OCI-M1 (cell line): Measurements from ENCODE around the gene KDM4C.

Experiments used
- DNase-seq: peaks from one replicate; lab custom pipeline; 2025; lab: John Stamatoyannopoulos, UW

The KDM4C gene

DNA sequence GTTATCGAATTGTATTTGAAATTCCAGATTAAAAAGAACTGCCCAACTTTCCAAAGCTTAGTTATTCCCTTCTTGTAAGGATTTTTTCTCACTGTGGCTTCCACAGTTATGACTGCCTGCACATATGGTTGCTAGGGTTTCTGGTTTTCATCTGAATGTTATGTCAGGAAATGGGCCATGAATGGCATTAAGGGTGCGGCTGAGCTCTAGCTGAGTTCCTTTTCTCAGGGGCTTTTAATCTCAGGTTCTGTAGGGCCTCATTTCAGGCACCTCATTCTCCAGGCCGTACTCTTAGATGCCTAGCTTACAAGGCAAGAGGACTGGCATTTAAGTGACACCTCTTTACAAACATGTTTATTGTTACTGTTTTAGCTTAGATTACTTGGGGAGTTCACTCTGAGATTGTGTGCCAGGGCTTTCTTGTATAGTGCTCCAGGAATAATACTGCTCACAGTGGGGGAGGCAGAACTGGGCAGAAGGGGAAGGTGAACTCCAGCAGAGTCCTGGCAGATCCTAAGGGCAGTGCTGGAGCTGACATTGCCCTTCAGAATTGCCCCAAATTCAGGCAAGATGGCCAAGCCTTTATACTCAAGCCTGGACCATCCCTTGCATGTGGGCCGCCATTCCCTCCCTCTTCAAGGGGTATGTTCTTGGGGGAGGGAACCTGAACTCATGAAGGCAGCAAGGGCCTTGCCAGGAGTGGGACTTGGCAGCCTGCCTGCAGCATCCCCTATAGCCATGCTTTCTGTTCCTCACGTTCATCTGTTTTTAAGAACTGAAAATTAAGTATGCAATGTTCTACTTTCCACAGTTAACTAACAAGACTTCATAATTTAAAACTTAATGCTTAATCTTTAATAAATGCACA lies 111.5 kb downstream of the KDM4C start:
- DNase-seq, result no peak

DNA sequence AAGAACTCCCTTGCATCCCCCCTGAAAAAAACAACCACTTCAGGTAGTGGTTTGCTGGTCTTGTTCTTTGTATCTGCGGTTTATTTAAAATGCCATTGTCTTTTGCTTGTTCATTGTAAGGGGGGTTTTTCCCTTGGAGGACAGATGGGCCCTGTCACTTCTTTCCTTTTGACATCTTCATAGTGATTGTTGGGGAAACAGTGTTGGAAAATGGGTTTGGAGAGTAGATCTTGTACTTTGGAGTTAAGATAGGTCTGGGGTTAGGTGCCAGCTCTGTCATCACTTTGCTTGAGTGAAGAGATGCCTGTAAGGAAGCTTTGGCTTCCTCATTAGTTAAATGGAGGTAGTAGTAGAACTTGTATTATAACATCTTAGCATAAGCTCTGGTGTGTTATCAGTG lies 112.4 kb downstream of the KDM4C start:
- no peak for DNase-seq

DNA sequence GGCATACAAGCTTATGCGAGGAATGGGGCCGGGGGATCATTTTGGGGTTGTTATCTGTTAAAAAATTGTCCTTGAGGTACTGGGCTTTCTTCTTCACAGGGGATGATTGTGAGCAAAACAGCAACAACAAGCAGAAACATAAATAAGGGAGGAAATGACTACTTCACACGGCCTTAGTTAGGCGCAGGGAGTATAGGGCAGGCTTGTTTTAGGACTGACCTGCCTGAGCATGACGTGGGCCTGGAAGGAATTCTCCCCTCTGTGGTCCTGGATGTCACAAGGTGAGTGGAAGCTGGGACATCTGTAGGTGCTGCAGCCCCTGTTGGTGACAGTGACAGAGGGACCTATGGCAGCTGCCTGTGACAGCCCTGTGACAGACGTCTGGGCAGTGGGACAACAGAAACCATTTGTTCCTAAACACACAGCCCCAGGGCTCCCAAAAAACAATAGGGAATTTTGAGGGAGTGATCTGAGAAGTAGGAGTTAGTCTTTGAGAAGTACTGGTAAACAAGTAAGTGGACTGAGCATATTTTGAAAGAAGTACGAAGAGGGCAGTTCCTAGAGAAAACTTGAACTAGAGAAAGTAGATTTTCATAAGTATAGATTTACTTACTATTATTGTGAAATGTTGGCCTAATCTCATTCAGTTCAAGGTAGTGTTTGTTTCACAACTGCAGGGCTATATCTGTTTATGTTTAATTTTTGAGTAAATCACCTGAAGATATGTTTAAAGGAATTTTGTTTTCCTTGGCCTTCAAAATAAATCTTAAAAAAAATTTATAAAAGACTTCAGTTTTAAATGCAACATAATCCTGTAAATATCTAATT lies 113.1 kb downstream of the KDM4C start:
- no peak for DNase-seq

DNA sequence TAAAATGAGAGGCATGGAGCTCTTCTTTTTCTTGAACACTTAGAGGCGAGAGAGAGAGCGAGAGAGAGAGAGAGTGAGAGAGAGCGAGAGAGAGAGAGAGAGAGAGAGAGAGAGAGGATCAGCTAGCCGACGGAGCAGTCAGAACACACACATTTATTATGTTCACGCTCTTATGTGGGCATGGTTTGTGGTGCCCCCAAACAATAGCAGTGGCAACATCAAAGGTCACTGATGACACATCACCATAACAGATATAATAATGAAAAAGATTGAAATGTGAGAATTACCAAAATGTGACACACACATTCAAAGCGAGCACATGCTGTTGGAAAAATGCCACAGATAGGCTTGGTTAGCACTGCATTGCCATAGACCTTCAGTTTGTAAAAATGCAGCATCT lies 116.1 kb downstream of the KDM4C start:
- DNase-seq, result no peak

DNA sequence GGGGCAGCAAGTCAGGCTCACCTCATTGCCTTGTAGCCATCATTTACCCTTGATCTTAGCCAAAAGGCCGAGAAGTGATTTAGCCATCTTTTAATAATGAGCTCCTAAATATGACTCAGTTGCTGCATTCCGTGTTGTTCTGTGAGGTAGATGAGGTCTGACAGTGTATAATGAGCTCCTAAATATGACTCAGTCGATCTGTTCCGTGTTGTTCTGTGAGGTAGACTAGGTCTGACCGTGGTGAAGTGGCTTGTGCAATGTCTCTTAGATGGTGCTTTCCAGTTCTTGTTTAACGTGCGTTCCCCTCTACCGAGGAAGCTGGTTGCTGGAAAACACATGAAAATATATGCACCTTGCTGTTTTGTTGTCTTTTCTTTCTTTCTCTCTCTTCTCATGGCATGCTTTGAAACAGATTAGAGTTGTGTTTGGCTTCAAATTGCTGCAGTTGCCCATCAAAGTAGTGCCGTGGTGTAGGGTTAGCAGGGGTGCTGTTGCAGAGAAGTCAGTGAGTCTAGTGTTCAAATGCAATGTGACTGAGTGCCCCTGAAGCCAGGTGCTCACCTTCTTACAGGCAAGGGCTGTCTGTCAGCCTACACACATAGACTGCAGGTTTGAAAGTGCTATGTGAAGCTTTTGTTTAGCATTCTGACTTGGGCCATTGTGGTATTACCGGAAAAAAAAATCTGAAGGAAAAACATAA lies 118.6 kb downstream of the KDM4C start:
- no peak for DNase-seq

DNA sequence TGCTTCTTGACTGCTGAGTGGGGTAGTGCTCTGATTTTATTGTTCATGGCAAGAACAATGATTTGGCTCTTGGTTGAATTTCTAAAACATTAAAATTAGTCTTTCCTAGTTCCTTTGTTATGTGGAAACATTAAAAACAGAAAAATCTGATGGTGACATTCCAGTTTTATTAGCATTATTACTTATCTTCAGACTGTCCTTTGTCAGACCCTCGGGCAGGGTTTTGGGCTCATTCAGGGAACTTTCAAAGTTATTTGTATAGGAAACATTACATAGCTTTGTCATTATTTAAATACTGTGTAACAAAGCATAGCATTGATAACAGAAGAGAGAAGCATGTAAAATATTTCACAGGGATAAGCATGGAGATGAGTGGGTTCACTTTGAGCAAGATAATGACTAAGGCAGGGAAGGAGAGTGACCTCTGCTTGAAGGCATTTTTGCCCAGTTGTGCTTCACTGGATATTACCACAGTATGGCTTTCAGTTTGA lies 119.9 kb downstream of the KDM4C start:
- DNase-seq, result no peak

DNA sequence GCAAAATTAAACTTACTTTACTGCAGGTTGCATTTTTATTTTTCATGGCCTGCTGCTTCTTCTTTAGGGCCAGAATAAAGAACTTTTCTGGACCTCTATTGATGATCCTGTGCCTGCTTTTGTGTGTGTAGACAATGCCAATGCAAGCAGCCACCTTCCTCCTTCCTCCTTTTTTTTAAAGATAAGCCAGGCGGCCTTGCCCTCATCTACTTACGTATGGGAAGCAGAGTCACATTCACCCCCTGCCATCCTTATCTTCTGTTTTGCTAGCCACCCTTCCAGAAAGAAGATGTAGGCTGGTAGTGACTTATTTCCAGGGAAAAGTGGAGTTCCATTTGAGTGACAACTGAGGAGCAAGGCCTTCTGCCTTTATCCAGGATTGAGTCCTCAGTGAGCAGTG lies 122.9 kb downstream of the KDM4C start:
- DNase-seq, result peak; percentile 92

DNA sequence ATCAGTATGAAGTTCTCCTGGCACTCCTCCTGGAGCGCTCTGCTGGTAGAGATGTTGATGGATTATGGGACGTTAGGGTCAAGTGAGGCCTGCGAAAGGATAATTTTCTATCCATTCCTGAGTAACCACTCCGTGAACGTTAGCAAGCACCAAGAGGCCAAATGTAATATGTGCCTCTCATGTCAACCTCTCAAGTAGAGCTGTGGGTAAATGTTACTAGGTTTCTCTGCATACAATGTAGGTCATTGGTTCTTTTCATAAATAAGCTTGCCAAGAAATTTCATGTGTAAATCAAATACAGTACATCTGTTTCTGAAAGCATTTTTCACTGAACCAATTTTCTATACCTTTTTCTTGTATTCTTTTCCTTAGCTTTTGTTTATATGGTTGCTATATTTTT lies 126.3 kb downstream of the KDM4C start:
- DNase-seq, result no peak

DNA sequence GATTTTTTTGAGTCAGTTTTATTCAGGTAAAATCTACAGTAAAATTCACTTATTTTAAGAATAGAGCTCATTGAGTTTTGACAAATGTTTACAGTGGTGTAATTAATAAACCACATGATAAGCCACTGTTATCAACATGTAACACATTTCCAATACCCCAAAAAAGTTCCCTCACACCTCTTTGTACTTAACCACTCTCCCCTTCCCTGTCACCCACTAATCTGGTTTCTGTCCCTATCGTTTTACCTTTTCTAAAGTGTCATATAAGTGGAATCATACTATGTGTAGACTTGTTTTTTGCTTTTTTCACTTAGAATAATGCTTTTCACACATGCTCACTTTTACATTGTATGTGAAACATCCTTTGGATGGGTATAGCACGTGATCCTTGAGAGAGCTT lies 127.2 kb downstream of the KDM4C start:
- peak; percentile 95 for DNase-seq

DNA sequence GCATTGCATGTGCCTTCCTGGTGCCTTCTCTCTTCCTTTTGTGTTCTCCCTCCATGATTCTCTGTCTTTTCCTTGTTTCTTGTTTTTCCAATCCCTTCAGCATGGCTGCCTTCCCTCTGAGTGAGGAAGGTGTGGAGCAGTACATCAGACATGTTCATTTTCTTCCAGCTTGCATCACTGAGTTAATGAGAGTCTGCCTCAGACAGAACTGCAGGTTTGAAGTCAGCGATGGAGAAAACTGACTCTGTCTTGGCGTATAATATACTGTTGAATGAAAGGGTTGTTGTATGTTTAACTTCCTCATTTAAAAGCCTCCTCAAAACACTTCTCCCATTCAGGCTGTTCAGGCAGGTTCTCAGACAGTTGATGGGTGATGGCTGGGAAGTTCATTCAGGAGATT lies 129.3 kb downstream of the KDM4C start:
- peak; percentile 96 for DNase-seq

DNA sequence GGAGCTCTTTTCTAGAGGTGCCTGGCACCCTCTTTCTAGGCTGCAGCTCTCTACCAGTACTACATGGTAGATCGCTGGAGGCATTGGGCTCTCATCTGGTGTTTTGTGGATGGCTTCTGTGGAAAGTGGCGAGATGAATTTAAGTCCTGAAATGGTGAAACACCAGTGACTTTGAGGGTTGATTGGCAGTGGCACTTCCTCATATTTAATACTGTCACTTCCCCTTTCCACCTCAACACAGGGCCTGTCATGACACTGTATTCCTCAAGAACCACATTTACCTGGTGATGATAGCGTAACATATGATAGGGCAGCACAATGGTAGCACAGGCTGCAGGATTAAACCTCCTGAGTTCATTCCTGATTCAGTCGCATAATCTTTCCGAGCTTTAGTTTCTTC lies 132.1 kb downstream of the KDM4C start:
- peak; percentile 100 for DNase-seq

DNA sequence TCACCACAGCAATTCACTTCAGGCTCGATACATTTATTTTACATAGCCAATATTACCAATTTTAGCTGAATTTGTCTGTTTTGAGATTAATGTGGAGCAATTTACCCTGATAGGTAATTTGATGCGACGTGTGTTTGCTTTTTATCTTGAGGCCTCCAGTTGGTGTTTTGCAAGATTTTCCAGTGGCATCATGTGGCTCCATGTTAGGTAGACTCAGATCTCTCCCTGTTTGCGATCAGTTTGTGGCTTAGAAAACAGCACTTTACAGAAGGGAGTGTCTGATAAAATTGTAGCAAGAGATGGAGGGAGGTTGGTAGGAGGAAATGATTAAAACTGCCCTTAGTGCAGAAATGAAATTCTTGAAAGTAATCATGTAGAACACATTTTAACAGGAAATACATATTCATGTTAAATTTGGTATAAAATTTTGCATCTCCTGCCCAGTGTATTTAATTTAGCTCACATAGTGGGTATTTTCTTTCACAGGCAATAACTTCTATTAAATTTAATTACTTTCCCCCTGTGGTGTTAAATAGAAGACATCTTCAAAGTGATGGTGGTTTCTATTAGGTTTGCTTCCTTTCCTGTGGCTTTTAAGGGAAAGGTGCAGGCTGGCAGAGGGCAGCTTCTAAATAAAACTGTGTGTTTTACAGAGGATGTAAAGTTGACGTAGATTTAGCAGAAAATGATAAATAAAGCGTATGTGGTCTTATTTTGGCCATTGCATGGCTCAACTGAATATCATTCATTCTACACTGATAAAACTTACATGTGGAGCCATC lies 135.8 kb downstream of the KDM4C start:
- peak; percentile 100 for DNase-seq

DNA sequence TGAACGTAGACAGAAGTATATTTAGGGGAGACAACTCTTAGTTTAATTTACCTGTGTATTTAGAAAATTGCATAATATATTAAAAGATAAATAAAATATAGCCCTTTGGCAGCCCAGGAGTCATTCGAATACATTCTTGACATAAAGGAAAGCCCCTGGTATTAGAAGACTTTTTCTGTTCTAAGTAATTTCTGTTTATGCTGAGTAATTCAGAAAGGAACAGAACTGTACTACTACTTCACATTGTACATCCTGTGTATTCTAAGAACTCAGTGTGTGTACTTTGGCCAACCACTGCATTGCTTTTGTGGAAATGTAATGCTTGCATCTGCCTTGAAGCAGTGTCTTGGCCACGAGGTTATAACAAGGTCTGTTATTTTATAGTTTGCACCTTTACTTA lies 136.4 kb downstream of the KDM4C start:
- peak; percentile 97 for DNase-seq

DNA sequence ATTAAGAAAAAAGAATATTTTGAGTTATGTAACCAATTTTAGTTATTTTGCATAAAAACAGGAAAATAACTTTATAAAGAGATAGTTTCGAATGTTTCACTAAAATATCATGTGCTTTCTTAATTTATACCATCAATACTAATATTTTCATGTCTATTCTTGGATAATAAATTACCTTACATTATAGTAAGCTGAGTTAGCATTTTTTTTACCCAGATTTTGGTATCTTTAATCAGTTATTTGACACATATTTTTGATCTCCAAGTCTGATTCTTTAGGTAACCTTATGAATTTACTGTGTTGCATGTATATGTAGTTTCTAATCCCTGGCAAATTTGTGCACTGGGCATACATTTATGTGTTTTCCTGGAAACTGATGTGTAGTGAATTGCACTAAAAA lies 138.0 kb downstream of the KDM4C start:
- no peak for DNase-seq

DNA sequence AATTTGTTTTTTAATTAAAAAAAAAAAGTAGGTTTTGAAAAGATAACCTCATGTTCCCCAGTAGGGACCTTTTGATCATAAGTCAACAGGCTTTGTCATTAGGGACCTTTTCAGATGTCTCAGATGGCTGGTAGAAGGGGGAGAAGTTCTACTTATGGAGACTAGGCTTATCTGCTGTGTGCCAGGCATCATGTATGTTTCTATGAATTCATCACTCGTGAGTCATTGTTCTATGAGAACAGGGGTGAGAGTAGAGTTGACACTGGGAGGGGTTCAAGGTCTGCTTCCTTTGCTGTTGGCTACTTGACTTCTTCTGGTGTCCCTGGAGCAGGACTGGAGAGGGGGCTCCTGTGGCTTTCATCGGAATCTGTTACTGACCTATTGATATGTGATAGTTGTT lies 138.8 kb downstream of the KDM4C start:
- DNase-seq, result peak; percentile 100

DNA sequence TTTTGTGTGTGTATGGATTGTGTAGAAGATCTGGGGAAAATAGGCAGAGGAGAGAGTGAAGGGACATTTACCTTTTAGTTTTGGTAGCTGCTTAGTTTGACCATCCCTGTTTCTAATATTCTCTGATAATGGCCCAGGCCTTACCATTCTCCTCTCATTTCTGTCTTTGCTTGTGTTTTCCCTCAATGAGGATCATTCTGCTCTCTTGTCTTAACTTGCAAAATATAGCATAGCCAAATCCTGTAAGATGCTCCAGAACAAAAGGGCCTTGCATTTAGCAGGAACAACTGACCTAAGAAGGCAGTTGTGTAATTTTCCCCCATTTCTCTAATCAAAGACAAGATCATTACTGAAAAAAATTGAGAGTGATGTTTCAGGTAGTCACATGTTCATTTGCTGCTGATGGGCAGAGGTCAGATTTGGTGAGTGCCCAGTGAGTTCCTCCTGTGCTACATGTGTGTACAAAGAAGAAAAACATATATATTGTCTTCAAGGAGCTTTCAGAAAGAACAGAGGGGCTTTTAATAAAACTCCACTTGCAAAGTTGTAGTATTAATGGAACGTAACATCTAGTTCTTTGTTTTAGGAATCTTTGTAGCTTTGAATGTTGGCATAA lies 139.5 kb downstream of the KDM4C start:
- peak; percentile 94 for DNase-seq

DNA sequence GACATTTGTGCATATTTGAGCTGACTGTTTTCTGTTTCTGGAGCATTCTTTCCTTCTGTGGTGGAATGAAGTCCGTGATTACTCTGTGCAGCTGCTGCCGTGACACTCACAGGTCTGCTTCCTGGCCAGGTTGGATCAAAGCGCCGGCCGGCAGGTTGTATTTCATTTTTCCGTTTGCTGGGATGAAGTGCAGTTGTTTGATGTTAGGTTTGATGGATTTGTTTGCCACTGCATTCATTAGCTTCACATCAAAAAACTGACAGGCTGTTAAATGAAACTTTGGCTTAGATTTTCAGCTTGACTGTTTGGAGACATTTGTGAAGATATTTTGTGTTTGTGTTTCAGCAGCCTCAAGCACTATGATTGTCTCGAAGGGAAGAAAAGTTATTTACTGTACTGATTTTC lies 140.1 kb downstream of the KDM4C start:
- DNase-seq, result no peak

DNA sequence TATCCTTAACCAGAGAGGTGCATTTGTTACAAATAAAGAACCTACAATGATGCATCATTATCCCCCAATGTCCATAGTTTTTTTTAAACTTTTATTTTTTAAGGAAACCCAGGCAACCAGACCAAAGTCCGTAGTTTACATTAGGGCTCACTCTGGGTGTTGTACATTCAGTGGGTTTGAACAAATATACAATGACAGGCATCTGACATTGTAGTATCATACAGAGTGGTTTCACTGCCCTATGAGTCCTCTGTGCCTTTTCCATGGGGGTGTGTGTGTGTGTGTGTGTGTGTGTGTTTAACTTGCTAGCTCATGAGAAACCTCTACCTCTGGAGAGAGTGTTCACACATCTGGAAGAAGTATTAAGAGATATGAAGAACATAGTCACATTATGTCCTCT lies 141.5 kb downstream of the KDM4C start:
- DNase-seq, result peak; percentile 94

DNA sequence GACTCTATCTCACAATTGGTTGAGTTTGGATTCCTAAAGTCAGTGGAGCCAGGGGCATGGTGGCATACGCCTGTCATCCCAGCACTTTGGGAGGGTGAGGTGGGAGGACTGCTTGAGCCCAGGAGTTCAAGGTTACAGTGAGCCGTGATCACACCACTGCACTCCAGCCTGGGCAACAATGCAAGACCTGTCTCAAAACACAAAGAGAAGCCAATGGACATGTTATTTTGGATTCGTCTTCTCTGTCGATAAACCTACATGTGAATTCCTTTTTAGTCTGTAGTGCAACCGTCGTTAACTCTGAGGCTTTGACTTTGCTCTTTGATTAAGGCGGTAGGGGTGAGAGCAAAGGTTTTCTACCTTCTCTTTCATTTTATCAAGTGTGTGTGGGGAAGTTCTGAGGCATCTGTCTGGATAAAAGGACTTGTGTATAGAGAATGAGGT lies 142.7 kb downstream of the KDM4C start:
- DNase-seq, result no peak

DNA sequence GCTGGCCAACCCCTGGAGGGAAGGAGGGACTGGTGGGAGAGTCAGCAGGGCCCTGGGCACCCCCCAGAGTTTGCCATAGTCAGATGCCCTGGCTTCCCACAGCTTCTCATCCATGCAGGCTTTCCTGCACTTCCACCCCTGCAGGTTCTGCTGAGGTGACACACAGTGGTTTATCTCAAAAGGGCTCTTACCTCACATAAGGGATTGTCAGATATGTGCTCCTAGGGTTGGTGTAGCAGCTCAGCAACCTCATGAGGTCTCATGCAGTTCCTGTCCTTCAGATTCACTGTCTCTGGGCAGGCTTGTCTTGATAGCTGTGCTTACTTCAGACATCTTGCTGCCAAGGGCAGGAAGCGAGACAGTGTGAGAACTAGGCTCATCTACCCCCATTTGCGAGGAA lies 143.4 kb downstream of the KDM4C start:
- DNase-seq, result peak; percentile 89

DNA sequence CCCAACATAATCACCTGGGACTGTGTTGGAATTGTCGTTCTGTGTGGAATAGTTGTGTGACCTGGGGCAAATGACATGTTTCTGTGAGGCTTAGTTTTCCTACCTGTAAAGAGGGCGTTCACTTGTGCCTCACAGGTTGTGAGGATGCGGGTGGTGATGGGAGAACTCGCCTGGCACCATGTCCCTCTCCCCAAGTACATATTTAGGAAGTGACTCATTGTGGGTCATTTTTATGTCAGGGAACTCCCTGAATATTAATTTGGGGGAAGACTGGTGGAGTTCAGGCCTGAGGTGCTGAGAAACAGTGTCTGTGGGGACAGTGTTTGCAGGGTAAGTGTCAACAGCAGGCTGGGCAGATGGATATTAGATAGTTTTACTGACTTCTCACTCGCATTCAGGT lies 144.7 kb downstream of the KDM4C start:
- DNase-seq, result no peak
